ENCODE results near the gene SIT1. TPM values are rescaled to one million over a fixed set of nuclear protein-coding genes. Genes with fewer than 3 reads are reported as not detected.

SIT1 gene
- polyA plus RNA-seq, 2 of the 4 experiments (the other 2 are of a cell fraction), result not detected

GRCh38 chr9:35690614-35691333 lies 40.0 kb upstream of the SIT1 start:
- CTCF ChIA-PET, result interaction anchor here (1.3 to 32.5 kb wide), 5 partner anchors 8 to 87 kb away, joined by 3 to 758 read pairs (median 62); partner anchors contain the start of genes ARHGEF39, CA9, CCDC107 and CREB3
- peak overlapping the region; percentile 87 for H3K4me3 ChIP-seq
- peaks cover 38% of the 10 kb centered on the region for H3K4me1 ChIP-seq
- FAIRE-seq (no peak), DNase-seq (ENCODE audit: low read depth in 1 of 2, low spot score in 1 of 2) (peak; percentile 68 to 71), ATAC-seq (peak; percentile 60 to 71)
- POLR2A ChIA-PET, result interaction anchor here (0.6 to 4.3 kb wide), 14 partner anchors 10 to 584 kb away, joined by 3 to 24 read pairs (median 7); partner anchors contain the start of genes ARHGEF39, CA9, CCDC107 and CREB3
- peak overlapping the region; percentile 79 for H3K4me2 ChIP-seq
- peak overlapping the region; percentile 93 to 99 for H3K27ac ChIP-seq
- TF ChIP-seq, protein P1, sequence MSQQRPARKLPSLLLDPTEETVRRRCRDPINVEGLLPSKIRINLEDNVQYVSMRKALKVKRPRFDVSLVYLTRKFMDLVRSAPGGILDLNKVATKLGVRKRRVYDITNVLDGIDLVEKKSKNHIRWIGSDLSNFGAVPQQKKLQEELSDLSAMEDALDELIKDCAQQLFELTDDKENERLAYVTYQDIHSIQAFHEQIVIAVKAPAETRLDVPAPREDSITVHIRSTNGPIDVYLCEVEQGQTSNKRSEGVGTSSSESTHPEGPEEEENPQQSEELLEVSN (IDR thresholded peaks at IDR 0.05; ENCODE audit: borderline replicate concordance, low read depth), result no peak; the same call in 1 of the 2 replicates
- TF ChIP-seq, protein P2, sequence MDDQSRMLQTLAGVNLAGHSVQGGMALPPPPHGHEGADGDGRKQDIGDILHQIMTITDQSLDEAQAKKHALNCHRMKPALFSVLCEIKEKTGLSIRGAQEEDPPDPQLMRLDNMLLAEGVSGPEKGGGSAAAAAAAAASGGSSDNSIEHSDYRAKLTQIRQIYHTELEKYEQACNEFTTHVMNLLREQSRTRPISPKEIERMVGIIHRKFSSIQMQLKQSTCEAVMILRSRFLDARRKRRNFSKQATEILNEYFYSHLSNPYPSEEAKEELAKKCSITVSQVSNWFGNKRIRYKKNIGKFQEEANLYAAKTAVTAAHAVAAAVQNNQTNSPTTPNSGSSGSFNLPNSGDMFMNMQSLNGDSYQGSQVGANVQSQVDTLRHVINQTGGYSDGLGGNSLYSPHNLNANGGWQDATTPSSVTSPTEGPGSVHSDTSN (IDR thresholded peaks at IDR 0.05), result peak; percentile 36; the same call in 1 of the 2 replicates
- TF ChIP-seq POLR2A (IDR thresholded peaks at IDR 0.05; ENCODE audit: low read length) (0 out of 2 replicates have a peak, but pooled peaks have one; percentile 30), ZSCAN20 (CRISPR knock-in tag; IDR thresholded peaks at IDR 0.05) (no peak), TP53 (CRISPR knock-in tag; IDR thresholded peaks at IDR 0.05) (no peak), JUN (IDR thresholded peaks at IDR 0.05) (peak in 1 of 2 experiments; percentile 30; a peak in 1 of 5 replicates), SMC3 (IDR thresholded peaks at IDR 0.05) (0 out of 3 replicates have a peak, but pooled peaks have one; percentile 7)
- no peaks in the 10 kb centered on the region for H3K9me3 ChIP-seq
- WGBS (ENCODE audit: missing lambda C conversion rate), result 5% methylated on average over 21 of the region's 61 CpGs

- peak in 1 of 2 experiments; percentile 51 for DNase-seq (ENCODE audit: low read depth in 1 of 2, low spot score in 1 of 2)
- Histone ChIP-seq H3K4me3 (peak overlapping the region; percentile 87), H3K27ac (peak overlapping the region; percentile 93 to 99), H3K4me2 (peak overlapping the region; percentile 79), H3K9me3 (no peaks in the 10 kb centered on the region), H3K4me1 (peaks cover 39% of the 10 kb centered on the region)
- ATAC-seq, result no peak
- TF ChIP-seq ZNF302 (CRISPR knock-in tag; IDR thresholded peaks at IDR 0.05) (no peak), POLR2A (IDR thresholded peaks at IDR 0.05; ENCODE audit: low read length) (no peak), CBX2 (IDR thresholded peaks at IDR 0.05; ENCODE audit: borderline replicate concordance, low read depth) (no peak)
- TF ChIP-seq, protein P3, sequence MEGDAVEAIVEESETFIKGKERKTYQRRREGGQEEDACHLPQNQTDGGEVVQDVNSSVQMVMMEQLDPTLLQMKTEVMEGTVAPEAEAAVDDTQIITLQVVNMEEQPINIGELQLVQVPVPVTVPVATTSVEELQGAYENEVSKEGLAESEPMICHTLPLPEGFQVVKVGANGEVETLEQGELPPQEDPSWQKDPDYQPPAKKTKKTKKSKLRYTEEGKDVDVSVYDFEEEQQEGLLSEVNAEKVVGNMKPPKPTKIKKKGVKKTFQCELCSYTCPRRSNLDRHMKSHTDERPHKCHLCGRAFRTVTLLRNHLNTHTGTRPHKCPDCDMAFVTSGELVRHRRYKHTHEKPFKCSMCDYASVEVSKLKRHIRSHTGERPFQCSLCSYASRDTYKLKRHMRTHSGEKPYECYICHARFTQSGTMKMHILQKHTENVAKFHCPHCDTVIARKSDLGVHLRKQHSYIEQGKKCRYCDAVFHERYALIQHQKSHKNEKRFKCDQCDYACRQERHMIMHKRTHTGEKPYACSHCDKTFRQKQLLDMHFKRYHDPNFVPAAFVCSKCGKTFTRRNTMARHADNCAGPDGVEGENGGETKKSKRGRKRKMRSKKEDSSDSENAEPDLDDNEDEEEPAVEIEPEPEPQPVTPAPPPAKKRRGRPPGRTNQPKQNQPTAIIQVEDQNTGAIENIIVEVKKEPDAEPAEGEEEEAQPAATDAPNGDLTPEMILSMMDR (IDR thresholded peaks at IDR 0.05), result no peak
- TF ChIP-seq, protein P4, sequence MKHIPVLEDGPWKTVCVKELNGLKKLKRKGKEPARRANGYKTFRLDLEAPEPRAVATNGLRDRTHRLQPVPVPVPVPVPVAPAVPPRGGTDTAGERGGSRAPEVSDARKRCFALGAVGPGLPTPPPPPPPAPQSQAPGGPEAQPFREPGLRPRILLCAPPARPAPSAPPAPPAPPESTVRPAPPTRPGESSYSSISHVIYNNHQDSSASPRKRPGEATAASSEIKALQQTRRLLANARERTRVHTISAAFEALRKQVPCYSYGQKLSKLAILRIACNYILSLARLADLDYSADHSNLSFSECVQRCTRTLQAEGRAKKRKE (CRISPR knock-in tag; IDR thresholded peaks at IDR 0.05; ENCODE audit: low read depth), result no peak; the same call in 1 of the 2 replicates
- WGBS (ENCODE audit: missing lambda C conversion rate), result 0% methylated on average over 11 of the region's 21 CpGs
- no peak for FAIRE-seq
- ChIA-PET POLR2A (interaction anchor here (0.8 to 4.3 kb wide), 13 partner anchors 10 to 122 kb away, joined by 3 to 24 read pairs (median 9); partner anchors contain the start of genes ARHGEF39, CA9, CCDC107 and CREB3), CTCF (interaction anchor here (1.4 to 32.5 kb wide), 4 partner anchors 9 to 43 kb away, joined by 3 to 758 read pairs (median 280); partner anchors contain the start of genes ARHGEF39, CA9, CCDC107 and CREB3)
These were observed 39.5 kb upstream of the SIT1 start for GRCh38 chr9:35690294-35690613.

GRCh38 chr9:35689542-35690293 lies 39.0 kb upstream of the SIT1 start, which contains the start of gene TPM2:
Gene TPM2 (minus strand): TSS chr9:35689925. CDS start chr9:35689817, 108 bp downstream.
- ATAC-seq (peak; percentile 73 to 86), DNase-seq (ENCODE audit: low read depth in 1 of 2, low spot score in 1 of 2) (peak; percentile 70 to 88), FAIRE-seq (no peak)
- H3K4me2 ChIP-seq, result peak within 1 kb of the TSS; percentile 79
- peak within 1 kb of the TSS; percentile 87 for H3K4me3 ChIP-seq
- peaks cover 41% of the 10 kb centered on the region for H3K4me1 ChIP-seq
- no peaks in the 10 kb centered on the region for H3K9me3 ChIP-seq
- ChIA-PET POLR2A (interaction anchor here (0.8 to 4.3 kb wide), 12 partner anchors 9 to 123 kb away, joined by 3 to 24 read pairs (median 11); partner anchors contain the start of genes ARHGEF39, CA9, CCDC107 and CREB3), CTCF (interaction anchor here (1.1 to 32.5 kb wide), 6 partner anchors 9 to 45 kb away, joined by 3 to 758 read pairs (median 36); partner anchors contain the start of genes ARHGEF39, CA9, CCDC107 and CREB3)
- H3K27ac ChIP-seq, result peak within 1 kb of the TSS; percentile 93 to 99
- 0% methylated on average over 8 of the region's 61 CpGs for WGBS (ENCODE audit: missing lambda C conversion rate)
- TF ChIP-seq SMC3 (IDR thresholded peaks at IDR 0.05) (peak; percentile 30; the same call in 1 of the 3 replicates), RNF2 (IDR thresholded peaks at IDR 0.05; ENCODE audit: borderline replicate concordance, low read depth) (no peak), BCL3 (IDR thresholded peaks at IDR 0.05) (peak; percentile 97), HES2 (IDR thresholded peaks at IDR 0.05) (no peak), MAX (IDR thresholded peaks at IDR 0.05) (peak; percentile 91), TP53 (CRISPR knock-in tag; IDR thresholded peaks at IDR 0.05) (0 out of 2 replicates have a peak, but pooled peaks have one; percentile 17), PHF8 (IDR thresholded peaks at IDR 0.05; ENCODE audit: borderline replicate concordance, low read depth) (peak; percentile 66), BHLHE40 (IDR thresholded peaks at IDR 0.05; ENCODE audit: low read depth, low read length) (no peak), GATA3 (IDR thresholded peaks at IDR 0.05; ENCODE audit: borderline replicate concordance) (peak; percentile 30; the same call in 1 of the 2 replicates), JUN (IDR thresholded peaks at IDR 0.05) (peak; percentile 33 to 94; a peak in 4 of 5 replicates)
- TF ChIP-seq, protein P2 (IDR thresholded peaks at IDR 0.05), result peak; percentile 67; the same call in 1 of the 2 replicates
- TF ChIP-seq, protein P1 (IDR thresholded peaks at IDR 0.05; ENCODE audit: borderline replicate concordance, low read depth), result peak; percentile 73
